ENCODE results near the gene ATP6V0B.

ATP6V0B gene

DNA sequence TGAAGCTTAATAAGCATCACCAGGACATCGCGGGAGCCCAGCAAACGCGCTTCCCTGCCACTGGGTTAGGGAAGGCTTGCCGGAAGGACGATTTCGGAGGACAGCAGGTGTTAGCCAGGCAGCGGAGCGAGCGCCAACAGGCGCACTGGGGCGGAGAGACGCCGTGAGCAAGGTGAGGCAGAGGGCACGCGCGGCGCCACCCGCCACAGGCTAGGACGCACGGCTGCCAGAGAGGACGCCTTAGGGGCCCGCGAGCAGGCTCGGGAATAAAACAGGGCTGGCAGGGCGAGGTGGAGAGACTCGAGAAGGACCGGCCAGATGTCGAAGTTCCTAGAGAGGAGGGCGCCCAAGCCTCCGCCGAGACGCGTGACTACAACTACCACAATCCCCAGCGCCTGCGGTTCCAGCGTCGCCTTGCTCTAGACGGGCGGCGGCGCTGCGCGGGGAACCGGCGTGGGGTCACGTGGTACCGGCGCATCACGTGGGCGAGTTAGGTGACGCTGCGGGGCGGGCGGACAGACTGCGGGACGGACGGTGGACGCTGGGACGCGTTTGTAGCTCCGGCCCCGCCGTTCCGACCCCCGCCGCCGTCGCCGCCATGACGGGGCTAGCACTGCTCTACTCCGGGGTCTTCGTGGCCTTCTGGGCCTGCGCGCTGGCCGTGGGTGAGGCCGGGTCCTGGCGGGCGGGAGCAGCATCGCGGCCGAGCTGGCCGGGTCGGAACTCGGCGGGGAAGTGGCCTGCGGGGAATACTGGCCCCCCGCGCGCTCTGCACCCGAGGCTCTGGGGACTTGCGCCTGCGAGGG lies at the start of gene ATP6V0B:
Gene ATP6V0B, plus strand, starts transcription at position 518 of the 806 bp plus-strand sequence. Its CDS starts 81 bp downstream, at position 599.
- peak within 1 kb of the TSS; percentile 86 for H3K4me3 ChIP-seq (replicated peaks; ENCODE audit: low read depth, low read length)
- DNase-seq (ENCODE audit: extremely low read depth, low read depth): peak; percentile 75
- TF ChIP-seq, protein P1, sequence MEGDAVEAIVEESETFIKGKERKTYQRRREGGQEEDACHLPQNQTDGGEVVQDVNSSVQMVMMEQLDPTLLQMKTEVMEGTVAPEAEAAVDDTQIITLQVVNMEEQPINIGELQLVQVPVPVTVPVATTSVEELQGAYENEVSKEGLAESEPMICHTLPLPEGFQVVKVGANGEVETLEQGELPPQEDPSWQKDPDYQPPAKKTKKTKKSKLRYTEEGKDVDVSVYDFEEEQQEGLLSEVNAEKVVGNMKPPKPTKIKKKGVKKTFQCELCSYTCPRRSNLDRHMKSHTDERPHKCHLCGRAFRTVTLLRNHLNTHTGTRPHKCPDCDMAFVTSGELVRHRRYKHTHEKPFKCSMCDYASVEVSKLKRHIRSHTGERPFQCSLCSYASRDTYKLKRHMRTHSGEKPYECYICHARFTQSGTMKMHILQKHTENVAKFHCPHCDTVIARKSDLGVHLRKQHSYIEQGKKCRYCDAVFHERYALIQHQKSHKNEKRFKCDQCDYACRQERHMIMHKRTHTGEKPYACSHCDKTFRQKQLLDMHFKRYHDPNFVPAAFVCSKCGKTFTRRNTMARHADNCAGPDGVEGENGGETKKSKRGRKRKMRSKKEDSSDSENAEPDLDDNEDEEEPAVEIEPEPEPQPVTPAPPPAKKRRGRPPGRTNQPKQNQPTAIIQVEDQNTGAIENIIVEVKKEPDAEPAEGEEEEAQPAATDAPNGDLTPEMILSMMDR (IDR thresholded peaks at IDR 0.05; ENCODE audit: low read depth, low read length, missing control alignments): no peak

DNA sequence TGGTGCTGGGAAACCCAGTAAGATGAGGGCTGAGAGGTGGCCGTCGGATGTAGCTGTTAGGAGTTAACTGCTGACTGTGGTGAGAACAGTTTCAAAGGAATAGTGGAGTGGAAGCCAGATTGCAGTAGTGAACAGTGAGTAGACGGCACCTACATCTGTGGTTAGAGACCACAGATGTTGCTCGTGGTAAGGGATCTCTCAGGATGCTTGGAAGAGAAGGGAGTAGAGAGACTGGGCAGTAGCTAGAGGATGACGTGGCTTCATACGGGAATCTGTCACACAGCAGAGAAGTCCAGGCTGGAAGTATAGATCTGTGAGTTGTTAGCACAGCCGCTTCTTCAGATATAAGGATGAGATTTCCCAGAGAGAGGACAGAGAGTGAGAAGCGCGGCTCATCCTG lies 48.9 kb upstream of the ATP6V0B start:
- H3K4me3 ChIP-seq (replicated peaks; ENCODE audit: low read depth, low read length): no peak overlapping the region
- TF ChIP-seq, protein P1 (IDR thresholded peaks at IDR 0.05; ENCODE audit: low read depth, low read length, missing control alignments): no peak
- no peak for DNase-seq (ENCODE audit: extremely low read depth, low read depth)

DNA sequence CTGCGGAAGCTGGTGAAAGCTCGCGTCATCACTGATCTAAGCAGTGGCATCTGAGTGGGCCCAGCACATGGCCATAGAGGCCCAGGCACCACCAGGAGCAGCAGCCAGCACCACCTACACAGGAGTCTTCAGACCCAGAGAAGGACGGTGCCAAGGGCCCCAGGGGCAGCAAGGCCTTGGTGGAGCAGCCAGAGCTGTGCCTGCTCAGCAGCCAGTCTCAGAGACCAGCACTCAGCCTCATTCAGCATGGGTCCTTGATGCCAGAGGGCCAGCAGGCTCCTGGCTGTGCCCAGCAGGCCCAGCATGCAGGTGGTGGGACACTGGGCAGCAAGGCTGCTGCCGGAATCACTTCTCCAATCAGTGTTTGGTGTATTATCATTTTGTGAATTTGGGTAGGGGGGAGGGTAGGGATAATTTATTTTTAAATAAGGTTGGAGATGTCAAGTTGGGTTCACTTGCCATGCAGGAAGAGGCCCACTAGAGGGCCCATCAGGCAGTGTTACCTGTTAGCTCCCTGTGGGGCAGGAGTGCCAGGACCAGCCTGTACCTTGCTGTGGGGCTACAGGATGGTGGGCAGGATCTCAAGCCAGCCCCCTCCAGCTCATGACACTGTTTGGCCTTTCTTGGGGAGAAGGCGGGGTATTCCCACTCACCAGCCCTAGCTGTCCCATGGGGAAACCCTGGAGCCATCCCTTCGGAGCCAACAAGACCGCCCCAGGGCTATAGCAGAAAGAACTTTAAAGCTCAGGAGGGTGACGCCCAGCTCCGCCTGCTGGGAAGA lies 44.4 kb upstream of the ATP6V0B start:
- TF ChIP-seq, protein P1 (IDR thresholded peaks at IDR 0.05; ENCODE audit: low read depth, low read length, missing control alignments): peak; percentile 42
- no peak for DNase-seq (ENCODE audit: extremely low read depth, low read depth)
- H3K4me3 ChIP-seq (replicated peaks; ENCODE audit: low read depth, low read length): no peak overlapping the region

DNA sequence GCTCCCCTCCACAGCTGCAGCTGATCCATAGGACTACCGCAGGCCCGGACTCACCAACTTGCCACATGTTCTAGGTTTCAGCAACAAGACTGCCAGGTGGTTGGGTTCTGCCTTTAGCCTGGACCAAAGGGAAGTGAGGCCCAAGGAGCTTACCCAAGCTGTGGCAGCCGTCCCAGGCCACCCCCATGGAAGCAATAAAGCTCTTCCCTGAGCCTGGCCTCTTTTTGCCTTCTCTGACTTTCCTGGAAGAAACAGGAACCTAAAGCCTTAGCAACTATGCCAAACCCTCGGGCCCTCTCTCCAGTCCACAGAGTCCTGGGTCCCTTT lies 43.8 kb upstream of the ATP6V0B start:
- DNase-seq (ENCODE audit: extremely low read depth, low read depth): no peak
- TF ChIP-seq, protein P1 (IDR thresholded peaks at IDR 0.05; ENCODE audit: low read depth, low read length, missing control alignments): no peak
- no peak overlapping the region for H3K4me3 ChIP-seq (replicated peaks; ENCODE audit: low read depth, low read length)

DNA sequence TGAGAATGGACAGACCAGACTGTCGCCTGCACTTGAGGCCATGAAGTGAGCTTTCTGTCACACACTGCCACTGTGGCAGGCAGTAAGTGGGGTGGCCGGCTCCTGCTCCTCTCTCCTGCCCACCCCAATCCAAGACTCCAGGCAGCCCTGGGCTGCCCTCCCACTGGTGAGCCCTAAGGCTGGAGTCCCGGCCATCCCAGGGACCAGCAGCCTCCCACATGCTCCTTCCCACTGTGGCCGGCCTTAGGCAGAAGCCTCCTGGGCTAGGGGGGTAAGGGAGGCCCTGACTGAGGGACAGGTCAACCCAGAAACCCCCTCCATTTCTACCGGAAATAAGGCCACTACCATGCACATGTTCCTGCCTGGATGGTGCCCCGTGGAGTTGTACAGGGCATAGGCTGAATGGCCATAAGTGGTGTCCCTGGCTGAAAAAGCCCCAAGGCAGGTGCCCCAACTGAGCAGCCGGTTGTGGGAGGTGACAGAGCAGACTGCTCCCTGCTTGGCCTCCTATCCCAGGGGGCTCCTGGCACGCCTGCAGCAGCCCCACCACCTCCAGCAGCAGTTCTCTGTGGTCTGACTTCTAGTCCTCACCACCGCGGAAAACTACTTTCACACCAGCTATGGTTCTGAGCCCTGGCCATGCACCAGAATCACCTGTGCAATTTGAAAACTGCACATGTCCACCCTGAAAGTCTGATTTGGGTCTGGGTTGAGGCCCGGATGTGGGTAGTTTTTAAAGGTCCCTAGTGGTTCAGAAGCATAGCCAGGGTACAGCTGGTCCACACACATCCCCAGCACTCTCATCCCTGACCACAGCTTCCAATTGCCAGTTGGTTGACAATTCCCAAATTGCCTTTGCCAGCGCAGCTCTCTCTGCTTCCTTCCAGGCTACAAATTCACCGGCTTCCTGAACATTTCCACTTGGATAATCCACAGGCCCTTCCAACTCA lies 42.8 kb upstream of the ATP6V0B start:
- TF ChIP-seq, protein P1 (IDR thresholded peaks at IDR 0.05; ENCODE audit: low read depth, low read length, missing control alignments): no peak

DNA sequence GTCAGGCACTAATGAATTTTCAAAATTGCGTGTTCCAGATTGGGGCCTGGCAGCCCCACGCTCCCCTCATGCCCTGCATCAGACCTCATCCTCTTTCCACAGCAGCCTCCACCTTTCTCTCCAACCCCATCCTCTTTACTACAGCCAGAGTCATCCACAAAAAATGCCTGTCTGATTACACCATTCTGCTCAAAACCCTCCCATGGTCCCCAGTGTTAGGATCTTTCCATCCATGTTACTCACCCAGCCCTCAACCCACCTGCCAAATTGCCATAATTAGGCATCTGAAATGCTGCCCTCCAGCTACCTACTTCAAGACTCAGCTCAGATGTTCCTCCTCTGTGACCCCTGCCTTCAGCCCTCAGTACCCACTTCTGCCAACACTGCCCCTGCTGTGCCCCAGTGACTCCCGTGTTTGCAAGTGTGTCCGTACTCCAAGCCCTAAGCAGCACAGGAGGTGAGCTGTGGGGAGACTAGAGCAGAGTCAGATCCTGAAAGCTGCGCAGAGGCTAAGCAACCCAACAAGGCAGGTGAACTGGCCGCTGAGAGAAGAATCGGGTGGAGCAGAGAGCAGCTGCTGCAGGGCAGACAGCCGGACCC lies 41.9 kb upstream of the ATP6V0B start:
- no peak for DNase-seq (ENCODE audit: extremely low read depth, low read depth)
- TF ChIP-seq, protein P1 (IDR thresholded peaks at IDR 0.05; ENCODE audit: low read depth, low read length, missing control alignments): no peak
- H3K4me3 ChIP-seq (replicated peaks; ENCODE audit: low read depth, low read length): peak overlapping the region; percentile 44

More for the DNA sequence above, 42.8 kb upstream of the ATP6V0B start:
- H3K4me3 ChIP-seq (replicated peaks; ENCODE audit: low read depth, low read length): no peak overlapping the region
- no peak for DNase-seq (ENCODE audit: extremely low read depth, low read depth)
